ENCODE data around the gene SDHAF3.

The SDHAF3 gene

DNA sequence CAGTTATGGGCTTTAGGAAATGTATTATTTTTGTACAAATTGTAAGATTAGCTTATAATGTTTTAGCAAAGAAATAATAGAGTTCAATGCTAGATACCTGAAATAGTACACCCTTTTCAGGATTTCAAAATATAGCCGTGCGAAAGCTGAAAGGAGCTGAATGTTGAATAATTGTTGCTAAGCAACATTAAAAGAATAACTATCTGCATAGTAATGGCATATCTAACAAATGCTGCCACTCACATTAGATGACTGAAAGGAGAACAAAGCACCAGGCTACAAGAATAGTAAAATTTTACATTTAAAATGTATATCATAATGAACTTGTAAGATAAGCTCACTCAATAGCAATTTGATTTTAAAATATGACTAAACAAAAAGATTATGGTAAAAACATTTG lies 82.5 kb downstream of the SDHAF3 start:
- H3K4me3 ChIP-seq (ENCODE audit: low read depth, low read length) = no peak overlapping the region
- TF ChIP-seq, protein P1, sequence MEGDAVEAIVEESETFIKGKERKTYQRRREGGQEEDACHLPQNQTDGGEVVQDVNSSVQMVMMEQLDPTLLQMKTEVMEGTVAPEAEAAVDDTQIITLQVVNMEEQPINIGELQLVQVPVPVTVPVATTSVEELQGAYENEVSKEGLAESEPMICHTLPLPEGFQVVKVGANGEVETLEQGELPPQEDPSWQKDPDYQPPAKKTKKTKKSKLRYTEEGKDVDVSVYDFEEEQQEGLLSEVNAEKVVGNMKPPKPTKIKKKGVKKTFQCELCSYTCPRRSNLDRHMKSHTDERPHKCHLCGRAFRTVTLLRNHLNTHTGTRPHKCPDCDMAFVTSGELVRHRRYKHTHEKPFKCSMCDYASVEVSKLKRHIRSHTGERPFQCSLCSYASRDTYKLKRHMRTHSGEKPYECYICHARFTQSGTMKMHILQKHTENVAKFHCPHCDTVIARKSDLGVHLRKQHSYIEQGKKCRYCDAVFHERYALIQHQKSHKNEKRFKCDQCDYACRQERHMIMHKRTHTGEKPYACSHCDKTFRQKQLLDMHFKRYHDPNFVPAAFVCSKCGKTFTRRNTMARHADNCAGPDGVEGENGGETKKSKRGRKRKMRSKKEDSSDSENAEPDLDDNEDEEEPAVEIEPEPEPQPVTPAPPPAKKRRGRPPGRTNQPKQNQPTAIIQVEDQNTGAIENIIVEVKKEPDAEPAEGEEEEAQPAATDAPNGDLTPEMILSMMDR (IDR thresholded peaks at IDR 0.05; ENCODE audit: low read depth, low read length) = no peak

DNA sequence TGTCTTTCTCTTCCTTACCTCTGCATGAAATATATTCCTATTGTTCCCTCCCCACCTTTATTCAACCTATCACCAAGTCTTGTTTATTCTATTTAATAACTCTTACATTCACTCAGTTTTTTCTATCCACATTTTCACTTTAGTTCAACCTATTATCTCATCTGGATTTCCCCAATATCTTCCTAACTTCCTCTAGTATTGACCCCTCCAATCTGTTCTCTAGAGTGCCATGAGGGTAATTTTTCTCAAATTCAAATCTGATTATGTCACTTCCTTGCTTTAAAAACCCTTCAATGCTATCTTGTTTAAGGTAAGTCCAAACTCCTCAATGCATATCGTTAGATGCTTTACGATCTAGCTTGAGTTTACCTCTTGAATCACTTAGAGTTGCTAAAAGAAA lies 86.5 kb downstream of the SDHAF3 start:
- no peak overlapping the region for H3K4me3 ChIP-seq (ENCODE audit: low read depth, low read length)
- TF ChIP-seq, protein P1 (IDR thresholded peaks at IDR 0.05; ENCODE audit: low read depth, low read length) = no peak

DNA sequence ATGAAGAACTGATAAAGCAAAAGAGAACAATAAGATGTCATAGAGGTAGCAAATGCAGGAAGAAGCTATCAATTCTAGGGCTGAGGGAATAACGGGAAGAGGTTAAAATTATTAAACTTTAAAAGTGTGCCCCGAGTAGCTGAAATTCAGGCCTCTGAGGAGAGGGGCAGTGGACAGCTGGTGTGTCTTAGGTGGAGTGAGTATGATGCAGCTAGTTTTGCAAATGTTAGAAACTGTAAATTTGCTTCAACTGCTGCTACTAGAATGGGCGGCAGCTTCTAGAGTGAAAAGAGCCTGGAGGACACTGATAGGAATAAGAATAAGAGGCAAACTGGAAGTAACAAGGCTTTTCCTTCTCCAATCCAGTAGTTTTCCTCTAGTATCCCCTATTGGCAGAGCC lies 87.3 kb downstream of the SDHAF3 start:
- TF ChIP-seq, protein P1 (IDR thresholded peaks at IDR 0.05; ENCODE audit: low read depth, low read length) = no peak
- no peak overlapping the region for H3K4me3 ChIP-seq (ENCODE audit: low read depth, low read length)

DNA sequence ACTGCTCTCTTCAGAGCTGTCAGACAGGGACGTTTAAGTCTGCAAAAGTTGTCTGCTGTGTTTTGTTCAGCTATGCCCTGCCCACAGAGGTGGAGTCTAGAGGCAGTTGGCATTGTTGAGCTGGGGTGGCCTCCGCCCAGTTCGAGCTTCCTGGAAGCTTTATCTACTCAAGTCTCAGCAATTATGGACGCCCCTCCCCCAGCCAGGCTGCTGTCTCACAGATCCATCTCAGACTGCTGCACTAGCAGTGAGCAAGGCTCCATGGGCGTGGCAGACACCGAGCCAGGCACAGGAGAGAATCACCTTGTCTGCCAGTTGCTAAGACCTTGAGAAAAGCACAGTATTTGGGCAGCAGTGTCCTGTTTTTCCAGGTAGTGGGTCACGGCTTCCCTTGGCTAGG lies 98.1 kb downstream of the SDHAF3 start:
- TF ChIP-seq, protein P1 (IDR thresholded peaks at IDR 0.05; ENCODE audit: low read depth, low read length) = no peak
- H3K4me3 ChIP-seq (ENCODE audit: low read depth, low read length) = no peak overlapping the region

DNA sequence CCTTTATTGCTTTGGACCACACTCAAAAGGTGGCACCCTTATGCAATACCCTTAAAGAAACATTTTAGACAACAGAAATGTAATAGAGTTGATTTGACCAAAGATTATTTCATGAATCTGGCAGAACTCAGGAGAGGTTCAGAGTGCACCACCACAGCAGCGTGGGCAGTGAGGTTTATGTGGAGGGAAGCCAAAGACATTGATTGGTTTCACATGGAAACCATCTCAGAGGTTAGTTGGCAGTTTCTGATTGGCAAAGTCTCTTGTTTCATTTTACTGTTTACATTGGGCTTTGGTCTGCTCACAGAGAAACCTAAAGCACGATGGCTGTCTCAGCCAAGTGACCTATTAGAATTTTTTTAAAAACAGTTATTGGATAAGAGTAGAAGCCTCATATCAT lies 101.3 kb downstream of the SDHAF3 start:
- TF ChIP-seq, protein P1 (IDR thresholded peaks at IDR 0.05; ENCODE audit: low read depth, low read length) = no peak
- no peak overlapping the region for H3K4me3 ChIP-seq (ENCODE audit: low read depth, low read length)

DNA sequence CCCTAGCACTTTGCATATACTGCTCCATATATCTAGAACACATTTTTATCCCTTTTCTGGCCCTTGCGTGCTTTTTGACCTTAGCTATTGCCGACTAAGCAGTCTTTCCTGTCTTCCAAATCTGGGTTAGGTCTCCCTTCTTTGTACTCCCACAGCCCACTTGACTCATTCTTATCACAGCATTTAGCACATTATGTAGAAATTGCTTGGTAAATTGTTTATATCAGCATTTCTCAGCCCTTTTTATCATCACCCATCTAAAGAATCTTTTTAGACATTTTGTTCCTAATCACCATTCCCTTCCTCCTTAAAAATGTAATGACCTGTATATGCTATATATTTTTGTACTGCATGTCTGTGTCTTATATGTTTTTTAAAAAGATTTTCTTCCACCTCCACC lies 101.7 kb downstream of the SDHAF3 start:
- no peak overlapping the region for H3K4me3 ChIP-seq (ENCODE audit: low read depth, low read length)
- TF ChIP-seq, protein P1 (IDR thresholded peaks at IDR 0.05; ENCODE audit: low read depth, low read length) = no peak

DNA sequence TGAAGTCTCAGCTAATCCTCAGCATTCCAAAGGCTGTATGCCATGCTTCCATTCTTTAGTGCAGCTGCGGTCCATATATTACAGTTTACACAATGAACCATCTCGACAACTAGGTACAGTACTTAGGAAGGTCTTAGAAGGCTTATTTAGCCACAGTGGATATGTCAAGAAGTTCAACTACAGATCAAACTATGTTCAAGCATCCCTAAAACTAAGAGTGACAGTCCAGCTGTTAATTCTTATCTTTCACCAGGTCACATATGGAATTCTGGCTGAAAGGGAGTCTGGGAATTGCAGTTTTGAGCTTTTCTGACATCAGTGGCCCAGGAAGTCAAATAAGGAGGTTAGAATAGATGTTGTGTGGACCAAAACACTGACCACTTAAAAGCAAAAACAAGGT lies 106.8 kb downstream of the SDHAF3 start:
- H3K4me3 ChIP-seq (ENCODE audit: low read depth, low read length) = no peak overlapping the region
- TF ChIP-seq, protein P1 (IDR thresholded peaks at IDR 0.05; ENCODE audit: low read depth, low read length) = no peak

Measured in WI38 (cell line).